ENCODE data around the gene VPS26B. TPM values are rescaled to one million over a fixed set of nuclear protein-coding genes. Genes with fewer than 3 reads are reported as not detected.
"Not testable (repeated sequence)": the region's sequence is repeated elsewhere in the genome, so short reads cannot be mapped to it uniquely, and the experiment has no call there.

Gene VPS26B
- polyA plus RNA-seq (2011; rRNA removed) = 44.6 and 48.8 TPM in 2 replicates
- polyA minus RNA-seq (2011; rRNA and poly(A)+ RNA removed) = 34.5 and 45.9 TPM in 2 replicates

- ChIA-PET POLR2A (interaction anchor here (0.8 kb wide), 1 partner anchor 30 kb away, joined by 3 read pairs; the partner anchor contains the start of gene ACAD8), CTCF (interaction anchor here (0.7 to 1.6 kb wide), 3 partner anchors 17 to 295 kb away, joined by 3 to 7 read pairs (median 5); no protein-coding TSS in a partner anchor)
- DNase-seq (ENCODE audit: low read depth) = peak; percentile 72
These were observed at the start of gene VPS26B, which contains the start of gene NCAPD3 for GRCh38 chr11:134223836-134224709. TSS of gene VPS26B (plus strand) at chr11:134224671. CDS start at chr11:134225123, 452 bp downstream. TSS of gene NCAPD3 (minus strand) at chr11:134223967. CDS start at chr11:134223926, 41 bp downstream.

GRCh38 chr11:134176284-134176683, 48.2 kb upstream of the VPS26B start:
- CTCF ChIA-PET = no interaction called here
- Histone ChIP-seq H3K36me3 (ENCODE audit: control insufficient read depth, insufficient read depth, low read length) (peaks cover 6% of the 10 kb centered on the region), H3K27me3 (ENCODE audit: control insufficient read depth, insufficient read depth, low read length) (no peaks in the 10 kb centered on the region), H3K4me3 (ENCODE audit: low read depth, low read length) (no peak overlapping the region)
- TF ChIP-seq CTCF (IDR thresholded peaks at IDR 0.05; ENCODE audit: insufficient read depth, low read depth, low read length) = no peak
- no peak for DNase-seq (ENCODE audit: low read depth)
- POLR2A ChIA-PET = no interaction called here

More at GRCh38 chr11:134223836-134224709, at the start of gene VPS26B, which contains the start of gene NCAPD3:
- Histone ChIP-seq H3K27me3 (ENCODE audit: control insufficient read depth, insufficient read depth, low read length) (no peaks in the 10 kb centered on the region), H3K4me3 (ENCODE audit: low read depth, low read length) (peak within 1 kb of the TSS; percentile 73), H3K36me3 (ENCODE audit: control insufficient read depth, insufficient read depth, low read length) (no peaks in the 10 kb centered on the region; the same call in 1 of the 2 replicates)
- no peak for TF ChIP-seq CTCF (IDR thresholded peaks at IDR 0.05; ENCODE audit: insufficient read depth, low read depth, low read length)

GRCh38 chr11:134178032-134178674, 46.3 kb upstream of the VPS26B start:
- H3K4me3 ChIP-seq (ENCODE audit: low read depth, low read length) = no peak overlapping the region
- no peak for TF ChIP-seq CTCF (IDR thresholded peaks at IDR 0.05; ENCODE audit: insufficient read depth, low read depth, low read length)
- H3K36me3 ChIP-seq (ENCODE audit: control insufficient read depth, insufficient read depth, low read length) = peaks cover 4% of the 10 kb centered on the region
- DNase-seq (ENCODE audit: low read depth) = no peak
- POLR2A ChIA-PET = no interaction called here
- CTCF ChIA-PET = interaction anchor here (0.6 kb wide), 1 partner anchor 128 kb away, joined by 3 read pairs; no protein-coding TSS in a partner anchor
- H3K27me3 ChIP-seq (ENCODE audit: control insufficient read depth, insufficient read depth, low read length) = no peaks in the 10 kb centered on the region

GRCh38 chr11:134181707-134182106, 42.8 kb upstream of the VPS26B start:
- ChIA-PET CTCF (interaction anchor here (0.8 to 1.9 kb wide), 3 partner anchors 17 to 131 kb away, joined by 3 to 4 read pairs (median 3); no protein-coding TSS in a partner anchor), POLR2A (no interaction called here)
- Histone ChIP-seq H3K4me3 (ENCODE audit: low read depth, low read length) (no peak overlapping the region), H3K27me3 (ENCODE audit: control insufficient read depth, insufficient read depth, low read length) (no peaks in the 10 kb centered on the region), H3K36me3 (ENCODE audit: control insufficient read depth, insufficient read depth, low read length) (peaks cover 2% of the 10 kb centered on the region; the same call in 1 of the 2 replicates)
- DNase-seq (ENCODE audit: low read depth) = peak; percentile 51
- TF ChIP-seq CTCF (IDR thresholded peaks at IDR 0.05; ENCODE audit: insufficient read depth, low read depth, low read length) = no peak

- H3K27me3 ChIP-seq (ENCODE audit: control insufficient read depth, insufficient read depth, low read length); H3K36me3 ChIP-seq (ENCODE audit: control insufficient read depth, insufficient read depth, low read length); H3K4me3 ChIP-seq (ENCODE audit: low read depth, low read length); POLR2A ChIA-PET; DNase-seq (ENCODE audit: low read depth): not testable (repeated sequence)
- CTCF ChIA-PET = interaction anchor here (1.4 kb wide), 1 partner anchor 18 kb away, joined by 3 read pairs; no protein-coding TSS in a partner anchor
These were observed 36.4 kb upstream of the VPS26B start for GRCh38 chr11:134188092-134188491.

Data from BJ (cell line).